GM10266 (cell line): ENCODE measurements around the gene LLGL1.

Source experiments
- DNase-seq: peaks from one replicate; pipeline ENCODE4 v3.0.0; 2012; ENCODE audit errors: extremely low spot score
- CTCF ChIP-seq: IDR thresholded peaks from 2 replicates; pipeline ENCODE4 v1.5.1; 2012; ENCODE audit warnings: mild to moderate bottlenecking, low read depth; ENCODE audit not compliant: control insufficient read depth, insufficient read depth; ENCODE audit errors: missing control alignments

The LLGL1 gene

GRCh38 chr17:18224387-18225120 is 881 bp upstream of the LLGL1 start:
- DNase-seq: no peak
- TF ChIP-seq CTCF: no peak

- TF ChIP-seq CTCF: no peak
- DNase-seq: no peak
Observed at GRCh38 chr17:18225642-18226283, 328 bp downstream of the LLGL1 start.

- no peak for TF ChIP-seq CTCF
- no peak for DNase-seq
Observed at GRCh38 chr17:18226284-18226945, 980 bp downstream of the LLGL1 start.

- no peak for TF ChIP-seq CTCF
- DNase-seq: no peak
Observed at GRCh38 chr17:18227635-18228034, 2.2 kb downstream of the LLGL1 start.

GRCh38 chr17:18228176-18228682 is 2.8 kb downstream of the LLGL1 start:
- no peak for DNase-seq
- no peak for TF ChIP-seq CTCF

GRCh38 chr17:18229254-18229653 is 3.8 kb downstream of the LLGL1 start:
- DNase-seq: no peak
- no peak for TF ChIP-seq CTCF
